Stimulated activated naive CD4-positive, alpha-beta T cell treated with Interleukin-2 at 50 U/mL for 16 hours (primary cell): ENCODE results near the gene WHRN.

Experiments used
- DNase-seq: peaks from one replicate; lab custom pipeline; 2025; lab: John Stamatoyannopoulos, UW

The WHRN gene

DNA sequence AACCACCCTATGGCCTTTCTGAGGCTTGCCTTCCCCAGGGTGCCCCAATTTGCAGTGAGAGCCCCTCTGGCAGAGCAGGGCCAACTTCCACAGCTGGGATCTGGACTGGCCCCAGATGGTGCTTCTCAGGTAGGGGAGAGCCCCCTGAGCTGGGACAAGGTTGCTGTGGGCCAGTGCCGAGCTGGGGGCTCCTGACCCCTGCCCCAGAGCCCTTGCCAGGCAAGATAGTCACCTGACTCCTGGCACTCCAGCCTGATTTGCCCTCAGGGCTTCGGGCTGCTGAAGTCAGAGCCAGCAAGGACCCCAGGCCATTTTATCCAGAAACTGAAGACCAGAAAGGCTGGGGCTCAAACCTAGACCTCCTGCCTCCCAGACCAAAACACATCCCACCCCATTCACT is 84.1 kb downstream of the WHRN start:
- DNase-seq, result no peak

DNA sequence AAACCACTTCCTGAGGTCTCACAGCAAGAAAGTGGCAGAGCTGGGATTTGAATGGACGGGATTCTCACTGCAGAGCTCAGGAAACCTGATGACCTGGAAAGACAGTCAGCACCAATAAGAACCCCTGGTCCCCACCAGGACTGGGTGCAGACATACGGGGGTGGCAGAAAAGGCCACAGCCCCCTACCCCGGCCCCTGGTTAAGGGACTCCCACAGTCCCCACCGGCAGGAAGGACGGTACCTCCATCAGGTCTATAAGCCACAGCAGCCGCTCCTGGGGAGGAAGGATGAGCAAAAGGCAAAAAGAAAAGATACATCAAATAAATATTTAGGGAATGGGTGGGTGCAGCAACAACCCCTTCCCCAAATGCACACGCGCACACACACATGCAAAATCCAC is 85.5 kb downstream of the WHRN start:
- DNase-seq, result no peak

DNA sequence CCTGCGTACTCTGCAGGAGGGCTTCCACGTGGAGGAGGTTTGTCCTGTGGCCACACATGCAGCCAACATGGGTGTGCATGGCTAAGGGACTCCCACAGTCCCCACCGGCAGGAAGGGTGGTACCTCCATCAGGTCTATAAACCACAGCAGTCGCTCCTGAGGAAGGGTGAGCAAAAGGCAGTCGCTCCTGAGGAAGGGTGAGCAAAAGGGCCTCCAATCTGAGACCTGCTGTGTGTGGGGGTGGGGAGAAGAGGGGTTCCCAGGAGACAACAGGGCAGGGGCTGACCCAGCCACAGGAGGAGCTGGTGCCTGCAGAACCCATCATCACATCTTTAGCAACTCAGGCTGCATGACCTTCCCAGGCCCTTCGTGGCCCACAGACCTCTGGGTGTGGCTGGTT is 87.2 kb downstream of the WHRN start:
- no peak for DNase-seq

DNA sequence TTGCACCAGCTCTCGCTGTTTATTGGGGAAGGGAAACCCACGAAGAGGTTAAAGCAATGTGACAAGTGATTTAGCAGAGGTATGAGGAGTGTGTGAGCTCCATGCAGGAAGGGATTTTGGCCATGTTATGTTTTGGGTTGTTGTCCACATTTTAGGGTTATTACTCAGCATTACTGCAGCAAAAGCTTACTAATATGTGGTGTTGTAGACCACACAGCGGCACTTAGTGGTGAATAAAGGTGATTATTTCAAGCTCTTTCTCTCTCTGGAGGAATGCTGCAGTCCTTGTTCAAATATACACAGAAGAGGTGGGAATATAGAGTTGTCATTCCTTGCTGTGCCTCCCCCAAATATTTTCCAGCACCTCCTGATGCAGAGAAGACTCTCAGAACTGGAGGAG is 87.8 kb downstream of the WHRN start:
- DNase-seq, result no peak

DNA sequence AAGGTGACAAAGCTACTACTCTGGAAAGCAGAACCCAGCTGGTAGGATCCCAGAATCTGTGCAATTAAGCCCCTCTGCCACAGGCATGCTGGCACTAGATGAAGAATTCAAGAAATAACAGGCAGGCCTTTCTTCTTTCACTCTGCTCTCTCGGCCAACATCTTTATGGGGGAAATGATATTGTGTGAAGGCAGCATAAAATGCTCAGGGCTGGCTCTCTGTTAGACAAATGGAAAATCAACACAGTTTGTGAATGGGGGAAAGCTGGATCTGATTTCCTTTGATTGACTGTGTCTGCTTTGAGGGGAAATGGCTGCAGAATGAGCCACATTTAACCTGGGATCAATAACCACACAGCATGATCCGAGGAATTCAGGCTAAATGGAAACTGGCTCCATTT is 88.4 kb downstream of the WHRN start:
- DNase-seq, result no peak

DNA sequence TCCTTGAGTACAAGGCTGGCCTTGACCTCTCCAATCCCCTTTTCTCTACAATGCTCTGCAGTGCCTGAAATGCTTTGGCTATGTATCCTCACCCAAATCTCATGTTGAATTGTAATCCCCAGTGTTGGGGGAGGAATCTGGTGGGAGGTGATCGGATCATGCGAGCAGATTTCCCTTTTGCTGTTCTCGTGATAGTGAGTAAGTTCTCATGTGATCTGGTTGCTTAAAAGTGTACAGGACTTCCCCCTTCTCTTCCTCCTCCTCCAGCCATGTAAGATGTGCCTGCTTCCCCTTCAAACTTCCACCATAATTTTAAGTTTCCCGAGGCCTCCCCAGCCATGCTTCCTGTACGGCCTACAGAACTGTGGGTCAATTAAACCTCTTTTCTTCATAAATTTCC is 89.0 kb downstream of the WHRN start:
- DNase-seq, result no peak

DNA sequence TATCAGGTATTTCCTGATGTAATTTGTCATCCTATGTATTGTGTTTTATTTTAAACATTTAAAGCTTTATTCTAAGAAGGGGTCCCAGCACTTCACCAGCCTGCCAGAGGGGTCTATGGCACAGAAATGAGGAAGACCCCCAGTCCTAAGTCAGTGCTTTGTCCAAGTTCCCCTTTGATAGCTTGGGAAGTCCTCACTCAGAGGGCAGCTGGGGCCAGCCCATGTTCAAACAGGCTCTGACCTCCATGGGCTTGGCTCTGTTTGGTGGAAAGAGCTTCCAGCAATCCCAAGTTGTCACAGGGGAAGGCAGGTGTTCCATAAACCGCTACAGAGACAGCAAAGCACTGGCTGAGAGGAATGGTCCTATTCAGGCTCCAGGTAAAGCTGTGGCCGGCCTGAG is 90.9 kb downstream of the WHRN start:
- DNase-seq, result no peak

DNA sequence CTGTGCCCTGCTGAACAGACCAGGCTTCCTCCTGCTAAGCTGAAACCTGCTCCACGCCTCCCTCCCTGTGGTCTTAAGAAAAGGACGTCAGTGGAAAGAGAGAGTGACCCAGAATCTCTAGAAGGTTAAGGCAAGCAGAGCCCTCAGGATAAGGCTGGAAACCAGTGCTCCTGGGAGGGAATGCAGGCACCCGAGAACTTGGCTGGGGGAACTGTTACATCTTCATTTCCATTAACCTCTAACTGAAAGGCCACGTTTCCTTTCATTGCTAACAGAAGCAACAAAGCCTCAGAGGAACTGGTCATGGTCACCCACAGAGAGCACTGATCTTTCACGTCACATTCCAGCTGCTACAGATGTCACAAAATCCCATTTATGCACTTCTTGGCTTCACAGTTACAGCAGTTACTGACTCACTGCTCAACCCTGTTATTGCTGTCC is 91.4 kb downstream of the WHRN start:
- DNase-seq, result no peak

DNA sequence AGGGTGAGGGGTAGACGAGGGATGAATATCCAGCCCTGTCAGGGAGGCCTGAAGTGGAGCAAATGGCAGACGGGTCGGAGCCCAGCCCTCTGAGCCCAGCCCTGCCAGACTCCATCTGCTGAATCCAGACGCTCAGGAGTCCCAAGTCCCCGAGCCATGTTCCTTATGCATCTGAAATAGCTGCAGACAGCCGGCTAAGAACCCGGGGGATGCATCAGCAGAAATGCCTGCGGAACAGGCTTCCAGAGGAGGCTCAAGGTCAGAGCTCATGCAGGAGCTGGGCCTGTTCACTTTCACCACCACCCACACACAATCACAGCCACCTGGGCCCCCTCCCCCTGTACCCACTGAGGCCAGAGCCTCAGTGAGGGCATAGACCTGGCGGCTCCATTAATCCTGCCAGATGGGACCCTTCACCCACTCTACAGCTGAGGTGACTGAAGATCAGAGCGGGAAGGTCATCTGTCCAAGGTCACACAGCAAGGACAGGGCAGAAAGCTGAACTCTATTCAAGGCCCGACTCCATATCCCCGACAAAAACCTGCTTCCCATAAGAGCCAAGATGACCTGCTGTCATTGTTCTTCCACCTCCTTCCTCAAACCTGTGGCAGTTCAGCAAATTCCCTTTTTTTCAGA is 93.1 kb downstream of the WHRN start:
- DNase-seq, result no peak

DNA sequence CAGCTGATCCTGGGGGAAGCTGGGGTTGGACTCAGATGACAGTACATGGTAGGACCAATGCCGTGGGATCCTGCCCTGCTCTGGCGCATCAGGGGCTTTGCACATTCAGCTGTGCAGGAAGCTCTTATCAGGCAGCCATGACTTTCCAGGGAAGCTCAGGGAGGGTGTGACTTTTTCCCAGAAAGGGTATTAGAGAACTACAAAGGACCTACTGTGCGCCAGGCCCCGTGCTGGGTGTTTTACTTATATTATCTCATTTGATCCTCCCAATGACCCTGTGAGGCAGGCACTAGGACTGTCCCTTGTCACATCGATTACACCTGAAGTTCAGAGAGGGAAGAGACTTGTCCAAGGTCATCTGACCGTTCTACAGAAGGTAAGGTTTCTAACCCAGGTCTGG is 93.8 kb downstream of the WHRN start:
- no peak for DNase-seq

DNA sequence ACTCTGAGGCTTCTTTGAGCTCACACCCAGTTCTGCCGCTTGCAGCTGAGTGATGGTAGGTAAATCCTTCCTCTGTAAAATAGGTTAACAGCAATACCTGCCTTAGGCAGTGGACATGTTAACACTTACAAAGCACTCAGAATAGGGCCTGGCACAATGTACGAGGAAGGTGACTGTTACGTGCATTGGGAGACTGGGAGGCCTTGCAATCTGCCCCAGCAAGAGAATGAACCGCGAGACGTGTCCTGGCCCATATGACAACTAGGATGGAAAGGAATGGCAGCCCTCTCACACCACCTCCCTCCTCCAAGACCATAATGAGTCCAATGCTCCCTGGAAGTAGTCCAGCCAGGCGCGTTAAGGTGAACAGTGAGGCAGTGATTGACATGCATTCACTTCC is 94.4 kb downstream of the WHRN start:
- no peak for DNase-seq

DNA sequence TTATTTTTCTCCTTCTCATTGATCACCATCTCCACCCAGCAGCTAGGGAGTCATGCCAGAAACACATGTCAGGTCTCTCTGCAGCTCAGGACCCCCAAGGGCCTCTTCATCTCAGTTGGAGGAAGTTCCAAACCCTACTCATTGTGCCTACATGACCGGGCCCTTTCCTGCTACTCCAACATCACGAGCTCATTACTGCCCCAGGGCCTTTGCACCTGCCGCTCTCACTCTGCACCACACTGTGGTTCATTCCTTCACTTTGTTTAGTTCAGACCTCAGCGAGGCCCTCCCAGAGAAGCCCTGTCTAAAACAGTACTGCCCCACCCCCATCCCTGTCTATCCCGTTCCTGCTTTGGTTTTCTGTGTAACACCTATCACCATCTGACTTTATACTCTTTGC is 95.4 kb downstream of the WHRN start:
- no peak for DNase-seq

DNA sequence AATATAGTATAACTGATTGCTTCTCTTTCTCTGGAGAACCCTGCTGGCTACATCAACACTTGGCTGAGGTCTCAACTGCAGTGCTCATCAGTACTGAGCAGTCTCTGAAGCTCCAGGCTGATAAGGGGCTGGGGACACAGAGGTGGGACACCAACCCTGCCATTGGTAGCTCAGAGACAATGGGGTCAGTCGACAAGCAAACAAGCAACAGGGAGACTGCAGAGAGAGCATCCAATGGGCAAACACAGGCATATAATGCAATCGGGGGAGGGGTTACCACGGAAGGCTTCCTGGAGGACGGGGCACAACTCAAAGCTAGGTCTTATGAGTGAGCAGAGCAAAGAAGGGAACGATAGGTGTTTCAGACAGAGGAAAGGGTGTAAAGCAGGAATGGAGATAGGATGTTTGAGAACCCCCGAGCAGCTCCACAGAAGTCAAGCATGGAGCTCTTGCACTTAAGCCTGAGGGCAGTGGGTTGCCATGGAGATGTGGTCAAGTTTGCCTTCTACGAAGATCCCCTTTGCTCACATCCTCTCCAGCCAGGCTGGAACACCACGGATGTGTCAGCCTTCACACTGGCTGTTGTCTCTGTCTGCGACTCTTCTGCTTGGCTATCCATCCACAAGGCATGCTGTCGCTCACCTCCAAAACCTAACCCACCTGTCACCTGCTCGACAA is 96.0 kb downstream of the WHRN start:
- DNase-seq, result no peak

DNA sequence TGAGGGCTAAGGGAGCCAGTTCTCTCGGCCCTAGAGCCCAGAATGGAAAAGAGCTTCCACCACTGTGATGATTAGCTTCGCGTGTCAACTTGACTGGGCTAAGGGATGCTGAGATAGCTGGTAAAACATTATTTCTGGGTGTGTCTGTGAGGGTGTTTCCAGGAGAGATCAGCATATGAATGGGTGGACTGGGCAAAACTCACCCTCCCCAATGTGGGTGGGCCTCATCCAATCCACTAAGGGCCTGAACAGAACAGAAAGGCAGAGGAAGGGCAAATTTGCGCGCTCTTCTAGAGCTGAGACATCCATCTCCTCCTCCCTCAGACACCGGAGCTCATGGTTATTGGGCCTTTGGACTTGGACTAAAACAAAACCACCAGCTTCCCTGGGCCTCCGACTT is 96.6 kb downstream of the WHRN start:
- no peak for DNase-seq

DNA sequence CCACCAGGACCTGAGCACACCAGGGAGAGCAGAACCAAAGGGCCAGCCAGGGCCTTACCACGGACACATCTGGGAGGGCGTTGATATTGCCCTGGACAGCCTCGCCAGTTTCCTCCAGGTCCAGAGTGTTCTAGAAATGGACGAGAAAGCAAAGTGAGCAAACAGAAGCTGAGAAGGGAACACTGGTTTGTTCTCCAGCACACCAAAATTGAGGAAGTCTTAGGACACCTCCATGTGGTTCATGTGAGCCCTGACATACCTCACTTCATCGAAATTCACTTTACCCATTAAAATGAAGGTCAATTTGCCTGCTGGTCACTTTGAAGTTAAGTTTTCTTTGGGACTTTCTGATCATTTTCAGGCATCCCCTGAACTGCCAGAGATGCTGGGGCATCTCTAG is 97.4 kb downstream of the WHRN start:
- DNase-seq, result no peak

DNA sequence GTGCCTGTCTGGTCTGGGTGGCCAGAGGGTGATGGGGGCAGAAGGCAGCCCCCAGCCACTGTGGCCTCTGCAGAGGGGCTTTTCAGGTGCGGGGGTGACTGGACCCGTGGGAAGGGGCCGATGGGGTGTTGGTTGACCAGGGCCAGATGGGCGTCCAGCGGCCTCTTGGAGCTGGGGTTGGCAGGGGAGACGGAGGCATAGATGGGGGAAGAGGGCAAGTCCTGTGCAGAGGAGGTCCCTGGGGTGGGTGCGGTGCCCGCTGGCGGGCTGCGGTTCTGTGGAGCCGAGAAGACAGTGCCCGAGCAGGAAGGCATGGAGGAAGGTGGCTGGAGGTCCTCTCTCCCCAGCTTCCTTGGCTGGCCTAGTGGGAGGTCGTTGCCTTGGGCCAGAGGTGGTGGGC is 98.8 kb downstream of the WHRN start:
- DNase-seq, result no peak

DNA sequence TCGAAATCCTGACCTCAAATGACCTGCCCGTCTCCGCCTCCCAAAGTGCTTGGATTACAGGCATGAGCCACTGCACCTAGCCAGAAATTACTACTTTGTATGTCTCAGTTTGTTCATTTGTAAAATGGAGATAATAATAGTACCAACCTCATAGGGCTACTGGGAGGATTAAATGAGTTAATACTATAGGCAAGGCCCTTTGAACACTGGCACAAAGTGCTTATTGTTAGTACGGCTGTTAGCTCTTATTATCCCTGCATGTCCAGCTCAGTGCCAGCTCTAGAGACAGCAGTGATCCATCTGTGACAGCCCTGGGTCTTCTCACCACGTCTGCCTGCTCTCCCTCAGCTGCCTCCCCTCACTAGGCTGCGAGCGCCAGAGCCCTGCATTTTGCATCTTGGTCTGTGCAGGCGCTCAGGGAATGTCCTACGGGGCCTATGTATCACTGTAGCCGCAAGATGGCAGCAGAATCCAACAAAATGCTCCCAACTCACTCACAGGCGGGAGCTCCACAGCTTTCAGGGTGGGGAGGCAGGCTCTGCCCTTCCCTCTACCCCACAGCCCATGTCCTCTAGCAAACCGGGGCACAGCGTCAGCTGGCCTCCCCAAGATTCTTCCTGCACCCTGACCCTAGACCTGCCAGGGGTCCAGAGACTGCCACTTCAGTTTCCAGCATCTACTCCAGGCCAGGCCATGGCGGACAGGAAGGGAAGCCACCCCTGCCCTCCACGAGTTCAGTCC is 99.8 kb downstream of the WHRN start:
- peak; percentile 72 for DNase-seq

DNA sequence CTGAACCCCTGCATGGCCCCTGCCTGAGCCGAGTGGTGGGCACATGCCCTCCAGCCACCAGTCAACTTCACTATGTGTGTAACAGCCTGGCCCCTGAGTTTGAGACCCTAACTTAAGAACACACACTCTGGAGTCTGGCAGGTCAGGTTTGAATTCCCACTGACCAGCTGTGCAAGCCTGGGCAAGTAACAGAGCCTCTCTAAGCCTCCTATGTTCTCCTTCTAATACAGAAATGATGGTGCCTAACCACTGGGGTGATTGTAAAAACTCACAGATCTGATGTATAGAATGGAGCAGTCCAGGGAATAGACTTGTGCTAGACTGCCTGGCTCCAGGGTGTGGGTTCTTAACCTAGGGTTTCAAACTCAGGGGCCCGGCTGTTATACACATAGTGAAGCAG is 100.7 kb downstream of the WHRN start:
- no peak for DNase-seq

DNA sequence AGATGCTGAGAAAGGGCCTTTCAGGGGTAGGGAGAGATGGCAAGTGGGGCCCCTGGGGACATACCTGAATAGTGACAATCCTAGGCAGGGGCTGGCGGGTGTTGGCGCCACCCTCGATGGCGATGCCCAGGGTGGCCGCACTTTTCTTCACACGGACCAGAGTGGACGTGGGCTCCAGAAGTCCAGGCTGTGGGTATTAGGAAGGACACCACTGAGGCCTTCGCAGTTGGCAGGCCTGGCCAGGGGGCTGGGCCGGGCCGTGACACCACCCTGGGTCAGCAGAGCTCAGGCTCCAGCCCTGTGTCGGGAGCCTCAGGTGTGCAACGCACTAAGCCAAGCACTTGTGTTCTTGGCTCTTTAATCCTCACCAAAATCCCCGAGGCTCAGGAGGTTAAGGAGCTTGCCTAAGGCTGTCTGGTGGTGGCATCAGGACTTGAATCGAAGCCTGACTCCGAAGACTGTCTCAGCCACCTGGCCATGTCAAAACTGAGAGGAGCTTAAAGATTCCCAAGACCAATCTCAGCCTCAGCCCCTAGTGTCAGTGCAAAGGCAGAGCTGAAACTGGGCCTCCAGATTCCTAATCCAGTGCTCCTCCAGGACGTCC is 102.0 kb downstream of the WHRN start:
- DNase-seq, result no peak

DNA sequence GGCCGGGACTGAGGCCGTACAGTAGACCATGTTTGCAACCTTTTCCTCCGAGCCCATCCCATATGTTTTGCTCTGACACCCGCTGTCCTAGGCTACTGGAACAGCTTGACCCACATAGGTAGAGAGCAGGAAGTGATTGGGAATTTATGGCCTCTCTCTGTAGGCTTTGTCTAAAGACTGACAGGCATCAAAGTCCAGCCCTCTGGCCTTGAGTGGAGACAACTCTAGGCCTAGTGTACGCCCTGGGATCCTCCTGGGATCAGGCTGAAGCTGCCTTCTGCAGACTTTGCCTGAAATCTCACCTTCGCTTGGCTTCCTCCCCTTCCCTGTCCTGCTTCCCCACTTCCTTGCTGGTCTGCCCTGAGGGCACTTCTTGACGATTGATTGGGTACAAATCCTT is 103.9 kb downstream of the WHRN start:
- no peak for DNase-seq

DNA sequence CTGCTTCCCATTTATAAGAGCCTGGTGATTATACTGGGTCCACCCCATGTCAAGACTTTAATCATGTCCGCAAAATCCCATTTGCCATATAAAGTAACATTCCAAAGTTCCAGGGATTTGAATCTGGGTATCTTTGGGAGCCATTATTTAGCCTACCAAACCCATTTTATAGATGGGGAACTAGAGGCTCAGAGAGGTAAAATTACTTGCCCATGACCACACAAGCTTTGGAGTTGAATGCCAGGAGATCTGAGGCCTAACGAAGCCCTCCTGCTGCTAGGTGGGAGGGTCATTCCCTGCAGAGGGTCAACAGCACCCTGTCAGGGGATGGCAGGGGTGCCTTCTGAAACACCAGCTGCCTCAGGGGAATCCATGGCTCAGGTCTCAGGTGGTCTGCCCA is 104.5 kb downstream of the WHRN start:
- DNase-seq, result no peak

DNA sequence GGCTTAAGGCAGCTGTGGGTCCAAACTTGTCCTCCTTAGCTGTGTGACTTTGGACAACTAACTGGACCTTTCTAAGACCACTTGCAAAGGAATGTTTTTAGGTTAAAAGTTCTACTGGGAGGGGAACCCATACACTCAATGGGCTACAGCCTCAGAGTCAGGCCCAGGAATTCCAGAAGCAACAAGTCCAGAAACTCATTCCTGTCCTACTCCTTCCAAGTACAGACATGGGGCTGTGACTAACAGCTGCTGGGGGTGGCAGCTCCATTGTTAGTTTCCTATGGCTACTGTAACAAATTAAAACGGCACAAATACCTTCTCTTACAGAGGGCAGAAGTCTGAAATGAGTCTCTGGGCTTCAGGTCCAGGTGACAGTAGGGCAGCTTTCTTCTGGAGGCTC is 105.1 kb downstream of the WHRN start:
- no peak for DNase-seq

DNA sequence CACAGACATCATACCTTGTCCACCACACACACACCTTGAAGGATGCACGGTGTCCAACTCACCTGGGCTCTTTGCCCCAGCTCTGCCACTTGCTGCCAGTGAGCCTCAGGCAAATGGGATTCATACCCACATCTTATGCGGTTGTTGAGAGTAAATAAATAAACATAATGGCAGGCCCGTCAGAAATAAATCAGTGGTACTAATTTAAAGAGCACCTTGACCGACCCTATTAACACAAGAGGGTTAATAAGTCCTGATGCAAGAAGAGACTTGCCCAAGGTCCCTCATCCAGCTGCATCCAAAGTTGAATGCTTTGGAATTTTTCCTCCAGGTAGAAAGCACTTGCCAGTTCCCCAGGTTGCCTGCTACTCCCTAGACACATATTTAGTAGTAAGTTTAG is 105.9 kb downstream of the WHRN start:
- no peak for DNase-seq
